Right cardiac atrium (tissue), 5 donors: ENCODE measurements around the gene CCDC85C. TPM values are rescaled to one million over a fixed set of nuclear protein-coding genes. Genes with fewer than 3 reads are reported as not detected.
A peak's percentile ranks its signal among the peaks of the same experiment; 100 is the strongest.

Experiments
- ATAC-seq, 2 donors: fragments of 200-7000 bp; cut with Tn5 transposase; one replicate each; pipeline versions ENCODE4 v1.8.0 to v1.9.1; 2020; ENCODE audit warnings: moderate library complexity in 2 of 2, mild to moderate bottlenecking in 1 of 2
- DNase-seq, 3 donors: peaks; one replicate each; pipeline ENCODE4 v3.0.0-alpha.2; 2020
- H3K27ac ChIP-seq: one replicate; pipeline ENCODE4 v1.5.1; 2013; ENCODE audit warnings: mild to moderate bottlenecking, low read length, control low read depth, moderate library complexity
- H3K27me3 ChIP-seq: one replicate; pipeline ENCODE4 v1.6.1; 2013; ENCODE audit not compliant: control insufficient read depth, insufficient read depth
- H3K4me1 ChIP-seq: one replicate; pipeline ENCODE4 v1.6.1; 2013; ENCODE audit warnings: low read length; ENCODE audit not compliant: control insufficient read depth, insufficient read depth
- H3K4me3 ChIP-seq: one replicate; pipeline ENCODE4 v1.5.1; 2013; ENCODE audit warnings: low read length, control low read depth
- H3K9me3 ChIP-seq: one replicate; pipeline ENCODE4 v1.6.1; 2013; ENCODE audit warnings: low read length; ENCODE audit not compliant: control insufficient read depth
- WGBS: extraction: QIAGEN DNeasy Blood & Tissue Kit; methylation state at CpG from one replicate; pipeline ENCODE4 v1.1.7; 2013; 5-methylcytosine and 5-hydroxymethylcytosine counted together
- intact Hi-C, 4 donors: fragments of 100-400 bp; cut with DNase I; formaldehyde crosslinking; loops; one replicate each; pipeline versions ENCODE4 v1.11.0 to v1.14.0; 2022 to 2023
- polyA plus RNA-seq: library from polyadenylated mRNA; stranded (reverse); fragments of 200-250 nt; gene quantifications from one replicate; pipeline ENCODE4 v1.2.3, GENCODE V29; 2013
- total RNA-seq, 4 donors: library from RNA; stranded (reverse); fragmentation: NEBNext Ultra II Directional; extraction: Animal tissue kit (Norgen Biotek cat#: 25700); gene quantifications; one replicate each; pipeline ENCODE4 v1.2.1, GENCODE V29; 2021
- donor health status: healthy with polysubstance abuse.
- donor health status: DM: no; HTN: yes; CAD: no.
- donor health status: DM: no; HTN: no; CAD: no.
- donor health status: DM: no; HTN: yes; CAD: no; lungs with severe emphysema.
- donor health status: DM: yes; HTN: yes; CAD: no.

Gene CCDC85C
- total and polyA plus RNA-seq, 5 donors: 21.0 to 31.5 (median 22.6) TPM

- 37% methylated on average over 21 of the region's 21 CpGs for WGBS
- Histone ChIP-seq H3K9me3 (no peaks in the 10 kb centered on the region), H3K4me3 (no peak overlapping the region), H3K27ac (no peak overlapping the region), H3K4me1 (no peaks in the 10 kb centered on the region), H3K27me3 (no peaks in the 10 kb centered on the region)
- peak; percentile 44 to 50 for ATAC-seq
- intact Hi-C loops: loop anchor here (2.0 to 5.0 kb wide), 2 partner anchors 109 to 110 kb away; no protein-coding TSS in a partner anchor
- DNase-seq: peak; percentile 64 to 89 (median 89)
Measured at GRCh38 chr14:99518441-99519346, 85.3 kb downstream of the CCDC85C start.

- DNase-seq: peak; percentile 14 to 71 (median 68)
- 66% methylated on average over 16 of the region's 16 CpGs for WGBS
- peak in 1 of 2 donors; percentile 1 for ATAC-seq
- intact Hi-C loops: loop anchor here (2.0 to 5.0 kb wide), 2 partner anchors 109 to 111 kb away; no protein-coding TSS in a partner anchor
- H3K4me1 ChIP-seq: no peaks in the 10 kb centered on the region
- no peaks in the 10 kb centered on the region for H3K27me3 ChIP-seq
- H3K4me3 ChIP-seq: no peak overlapping the region
- no peak overlapping the region for H3K27ac ChIP-seq
- H3K9me3 ChIP-seq: no peaks in the 10 kb centered on the region
Measured at GRCh38 chr14:99517643-99518381, 86.2 kb downstream of the CCDC85C start.

GRCh38 chr14:99516871-99517642 lies 87.0 kb downstream of the CCDC85C start:
- ATAC-seq (no peak), DNase-seq (peak in 2 of 3 donors; percentile 51 to 55)
- WGBS: 83% methylated on average over 14 of the region's 14 CpGs
- H3K27me3 ChIP-seq: no peaks in the 10 kb centered on the region
- no peak overlapping the region for H3K27ac ChIP-seq
- H3K4me3 ChIP-seq: no peak overlapping the region
- H3K9me3 ChIP-seq: no peaks in the 10 kb centered on the region
- no peaks in the 10 kb centered on the region for H3K4me1 ChIP-seq
- intact Hi-C loops: loop anchor here in 1 of 4 donors (5.0 kb wide), 1 partner anchor 110 kb away; no protein-coding TSS in a partner anchor

GRCh38 chr14:99516156-99516870 lies 87.7 kb downstream of the CCDC85C start:
- intact Hi-C loops: loop anchor here in 1 of 4 donors (5.0 kb wide), 1 partner anchor 111 kb away; no protein-coding TSS in a partner anchor
- H3K27me3 ChIP-seq: no peaks in the 10 kb centered on the region
- H3K4me1 ChIP-seq: no peaks in the 10 kb centered on the region
- no peaks in the 10 kb centered on the region for H3K9me3 ChIP-seq
- WGBS: 81% methylated on average over 24 of the region's 24 CpGs
- no peak overlapping the region for H3K4me3 ChIP-seq
- DNase-seq (peak; percentile 16 to 57 (median 45)), ATAC-seq (no peak)
- no peak overlapping the region for H3K27ac ChIP-seq

GRCh38 chr14:99515301-99516155 lies 88.5 kb downstream of the CCDC85C start:
- H3K27me3 ChIP-seq: no peaks in the 10 kb centered on the region
- no peak overlapping the region for H3K27ac ChIP-seq
- WGBS: 88% methylated on average over 27 of the region's 27 CpGs
- intact Hi-C loops: loop anchor here in 1 of 4 donors (5.0 kb wide), 1 partner anchor 112 kb away; no protein-coding TSS in a partner anchor
- DNase-seq: peak in 2 of 3 donors; percentile 13 to 59
- H3K4me3 ChIP-seq: no peak overlapping the region
- H3K4me1 ChIP-seq: no peaks in the 10 kb centered on the region
- no peak for ATAC-seq
- no peaks in the 10 kb centered on the region for H3K9me3 ChIP-seq

GRCh38 chr14:99514552-99515300 lies 89.3 kb downstream of the CCDC85C start:
- DNase-seq: peak in 2 of 3 donors; percentile 11 to 60
- H3K27ac ChIP-seq: no peak overlapping the region
- no peaks in the 10 kb centered on the region for H3K9me3 ChIP-seq
- WGBS: 91% methylated on average over 20 of the region's 20 CpGs
- ATAC-seq: no peak
- no peaks in the 10 kb centered on the region for H3K4me1 ChIP-seq
- intact Hi-C loops: loop anchor here in 1 of 4 donors (5.0 kb wide), 1 partner anchor 113 kb away; no protein-coding TSS in a partner anchor
- H3K4me3 ChIP-seq: no peak overlapping the region
- no peaks in the 10 kb centered on the region for H3K27me3 ChIP-seq

GRCh38 chr14:99513946-99514551 lies 90.0 kb downstream of the CCDC85C start:
- no peak for ATAC-seq
- Histone ChIP-seq H3K4me1 (no peaks in the 10 kb centered on the region), H3K4me3 (no peak overlapping the region), H3K9me3 (no peaks in the 10 kb centered on the region), H3K27ac (no peak overlapping the region), H3K27me3 (no peaks in the 10 kb centered on the region)
- WGBS: 78% methylated on average over 13 of the region's 13 CpGs
- DNase-seq: peak in 2 of 3 donors; percentile 38 to 57
- intact Hi-C loops: no loop called here

GRCh38 chr14:99513183-99513694 lies 90.8 kb downstream of the CCDC85C start:
- WGBS: 89% methylated on average over 15 of the region's 15 CpGs
- ATAC-seq (no peak), DNase-seq (peak in 2 of 3 donors; percentile 46 to 56)
- no peaks in the 10 kb centered on the region for H3K27me3 ChIP-seq
- intact Hi-C loops: no loop called here
- no peak overlapping the region for H3K27ac ChIP-seq
- H3K4me3 ChIP-seq: no peak overlapping the region
- no peaks in the 10 kb centered on the region for H3K4me1 ChIP-seq
- no peaks in the 10 kb centered on the region for H3K9me3 ChIP-seq
